Right atrium auricular region (tissue), 2 donors: Measurements from ENCODE around the gene TMEM86B. TPM values are rescaled to one million over a fixed set of nuclear protein-coding genes. Genes with fewer than 3 reads are reported as not detected.

Experiments
- DNase-seq: peaks from one replicate; pipeline ENCODE4 v3.0.0-alpha.2; 2019; ENCODE audit warnings: low spot score
- H3K27ac ChIP-seq, 2 donors: fragments of 200-600 bp; sonication (generic); 1 replicate in 1 of 2; 2 replicates in 1 of 2; pipeline ENCODE4 v1.5.1; 2016 to 2019
- H3K27me3 ChIP-seq, 2 donors: fragments of 200-600 bp; sonication (generic); one replicate each; pipeline versions ENCODE4 v1.5.1 to v1.6.0; 2017 to 2019
- H3K36me3 ChIP-seq: fragments of 200-600 bp; sonication (generic); one replicate; pipeline ENCODE4 v1.5.1; 2016
- H3K4me1 ChIP-seq, 2 donors: fragments of 200-600 bp; sonication (generic); one replicate each; pipeline versions ENCODE4 v1.5.1 to v1.6.0; 2017 to 2019
- H3K4me3 ChIP-seq, 2 donors: fragments of 200-600 bp; sonication (generic); 1 replicate in 1 of 2; 2 replicates in 1 of 2; pipeline ENCODE4 v1.5.1; 2017 to 2019; ENCODE audit warnings: mild to moderate bottlenecking in 1 of 2, moderate library complexity in 1 of 2
- H3K9me3 ChIP-seq, 2 donors: fragments of 200-600 bp; sonication (generic); one replicate each; pipeline ENCODE4 v1.5.1; 2019
- CTCF ChIP-seq, 2 donors: fragments of 200-600 bp; sonication (generic); IDR thresholded peaks; one replicate each; pipeline ENCODE4 v1.5.1; 2019; ENCODE audit warnings: antibody characterized with exemption in 2 of 2
- total RNA-seq, 2 donors: library from RNA; depleted of rRNA; stranded (reverse); fragments of >200 nt; gene quantifications; one replicate each; pipeline ENCODE4 v1.1.0, GENCODE V29; 2016

TMEM86B gene
- total RNA-seq, 2 donors from 2014 or later = 1.3 TPM; not detected in 1

GRCh38 chr19:55248166-55248675, 19.7 kb upstream of the TMEM86B start:
- Histone ChIP-seq H3K36me3 (peaks cover 35% of the 10 kb centered on the region), H3K27ac (peak overlapping the region in 1 of 2 donors; percentile 29), H3K27me3 (no peaks in the 10 kb centered on the region), H3K9me3 (no peaks in the 10 kb centered on the region), H3K4me1 (peaks cover 0 to 48% of the 10 kb centered on the region in 2 donors), H3K4me3 (no peak overlapping the region)
- DNase-seq = no peak
- no peak for TF ChIP-seq CTCF (IDR thresholded peaks at IDR 0.05)

GRCh38 chr19:55247621-55248099, 19.1 kb upstream of the TMEM86B start:
- Histone ChIP-seq H3K27me3 (no peaks in the 10 kb centered on the region), H3K4me3 (no peak overlapping the region), H3K4me1 (peaks cover 0 to 44% of the 10 kb centered on the region in 2 donors), H3K27ac (peak overlapping the region in 1 of 2 donors; percentile 29), H3K9me3 (no peaks in the 10 kb centered on the region), H3K36me3 (peaks cover 40% of the 10 kb centered on the region)
- DNase-seq = no peak
- TF ChIP-seq CTCF (IDR thresholded peaks at IDR 0.05) = peak in 1 of 2 donors; percentile 20

GRCh38 chr19:55246462-55247451, 18.2 kb upstream of the TMEM86B start:
- Histone ChIP-seq H3K4me3 (no peak overlapping the region), H3K9me3 (no peaks in the 10 kb centered on the region), H3K4me1 (peaks cover 0 to 35% of the 10 kb centered on the region in 2 donors), H3K27ac (no peak overlapping the region), H3K36me3 (peaks cover 49% of the 10 kb centered on the region), H3K27me3 (no peaks in the 10 kb centered on the region)
- DNase-seq = no peak
- TF ChIP-seq CTCF (IDR thresholded peaks at IDR 0.05) = no peak

- H3K4me1 ChIP-seq = peaks cover 0 to 24% of the 10 kb centered on the region in 2 donors
- DNase-seq = no peak
- no peak for TF ChIP-seq CTCF (IDR thresholded peaks at IDR 0.05)
- no peak overlapping the region for H3K27ac ChIP-seq
- no peak overlapping the region for H3K4me3 ChIP-seq
- H3K27me3 ChIP-seq = no peaks in the 10 kb centered on the region
- H3K9me3 ChIP-seq = no peaks in the 10 kb centered on the region
- peaks cover 63% of the 10 kb centered on the region for H3K36me3 ChIP-seq
Observed at GRCh38 chr19:55245236-55245904, 16.8 kb upstream of the TMEM86B start.

- Histone ChIP-seq H3K4me3 (no peak overlapping the region), H3K27me3 (no peaks in the 10 kb centered on the region), H3K27ac (no peak overlapping the region), H3K36me3 (peaks cover 75% of the 10 kb centered on the region), H3K4me1 (peaks cover 0 to 22% of the 10 kb centered on the region in 2 donors), H3K9me3 (no peaks in the 10 kb centered on the region)
- TF ChIP-seq CTCF (IDR thresholded peaks at IDR 0.05) = no peak
- no peak for DNase-seq
Observed at GRCh38 chr19:55244004-55244680, 15.6 kb upstream of the TMEM86B start.
